Esophagus (tissue), 2 donors: ENCODE results near the gene PRDM15. TPM values are rescaled to one million over a fixed set of nuclear protein-coding genes. Genes with fewer than 3 reads are reported as not detected.

Source experiments
- H3K27ac ChIP-seq, 2 donors: one replicate each; pipeline ENCODE4 v1.5.1; 2013; ENCODE audit warnings: low read depth in 2 of 2, mild to moderate bottlenecking in 2 of 2, inconsistent platforms in 1 of 2, low read length in 1 of 2, moderate library complexity in 1 of 2
- H3K27me3 ChIP-seq, 2 donors: one replicate each; pipeline ENCODE4 v1.6.1; 2013; ENCODE audit warnings: low read length in 2 of 2, control low read depth in 1 of 2, mild to moderate bottlenecking in 1 of 2; ENCODE audit not compliant: insufficient read depth in 2 of 2, control insufficient read depth in 1 of 2
- H3K36me3 ChIP-seq, 2 donors: one replicate each; pipeline ENCODE4 v1.6.1; 2013; ENCODE audit warnings: low read length in 1 of 2; ENCODE audit not compliant: control insufficient read depth in 2 of 2, insufficient read depth in 2 of 2
- H3K4me1 ChIP-seq, 2 donors: one replicate each; pipeline ENCODE4 v1.6.1; 2013; ENCODE audit warnings: low read length in 1 of 2; ENCODE audit not compliant: control insufficient read depth in 2 of 2, insufficient read depth in 2 of 2
- H3K4me3 ChIP-seq, 2 donors: one replicate each; pipeline ENCODE4 v1.5.1; 2013; ENCODE audit warnings: low read length in 2 of 2, mild to moderate bottlenecking in 2 of 2, low read depth in 1 of 2, moderate library complexity in 1 of 2
- H3K9me3 ChIP-seq, 2 donors: one replicate each; pipeline ENCODE4 v1.6.1; 2013; ENCODE audit warnings: mild to moderate bottlenecking in 2 of 2, low read depth in 1 of 2, low read length in 1 of 2, moderate library complexity in 1 of 2; ENCODE audit not compliant: control insufficient read depth in 2 of 2, insufficient read depth in 1 of 2
- WGBS, 2 donors: extraction: QIAGEN DNeasy Blood & Tissue Kit; methylation state at CpG; one replicate each; pipeline ENCODE4 v1.1.7; 2013; 5-methylcytosine and 5-hydroxymethylcytosine counted together
- polyA plus RNA-seq, 2 donors: library from polyadenylated mRNA; stranded (reverse); fragments of 200-250 nt; gene quantifications; one replicate each; pipeline ENCODE4 v1.2.3, GENCODE V29; 2013
- donor health status: healthy with polysubstance abuse.
- donor health status: Bipolar disorder and iron deficiency.

PRDM15 gene
- polyA plus RNA-seq, 2 donors = 2.2 to 4.4 TPM

DNA sequence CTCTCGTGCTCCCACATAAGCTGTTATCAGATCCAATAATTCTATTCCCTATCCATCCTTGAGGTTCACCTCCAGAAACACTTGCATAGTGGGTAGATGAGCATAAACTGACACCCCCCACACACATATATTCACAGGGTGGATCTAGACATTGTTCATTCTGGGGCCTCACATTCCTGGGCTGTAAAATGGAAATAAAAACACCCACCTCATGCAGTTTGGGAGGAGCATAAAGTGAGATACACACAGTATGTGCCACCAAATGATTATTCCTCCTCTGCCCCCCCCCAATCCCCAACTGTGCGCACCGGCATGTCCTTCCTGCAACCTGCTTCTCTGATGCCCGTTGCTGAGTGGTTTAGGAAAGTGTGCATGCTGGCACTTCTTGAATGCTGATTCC lies 17.9 kb downstream of the PRDM15 start:
- no peak overlapping the region for H3K27ac ChIP-seq
- no peak overlapping the region for H3K4me3 ChIP-seq
- peaks cover 7 to 10% of the 10 kb centered on the region in 2 donors for H3K36me3 ChIP-seq
- H3K4me1 ChIP-seq = peaks cover 0 to 2% of the 10 kb centered on the region in 2 donors
- 88 to 90% methylated on average over 4 of the region's 4 CpGs for WGBS, 2 donors
- no peaks in the 10 kb centered on the region for H3K27me3 ChIP-seq
- no peaks in the 10 kb centered on the region for H3K9me3 ChIP-seq

DNA sequence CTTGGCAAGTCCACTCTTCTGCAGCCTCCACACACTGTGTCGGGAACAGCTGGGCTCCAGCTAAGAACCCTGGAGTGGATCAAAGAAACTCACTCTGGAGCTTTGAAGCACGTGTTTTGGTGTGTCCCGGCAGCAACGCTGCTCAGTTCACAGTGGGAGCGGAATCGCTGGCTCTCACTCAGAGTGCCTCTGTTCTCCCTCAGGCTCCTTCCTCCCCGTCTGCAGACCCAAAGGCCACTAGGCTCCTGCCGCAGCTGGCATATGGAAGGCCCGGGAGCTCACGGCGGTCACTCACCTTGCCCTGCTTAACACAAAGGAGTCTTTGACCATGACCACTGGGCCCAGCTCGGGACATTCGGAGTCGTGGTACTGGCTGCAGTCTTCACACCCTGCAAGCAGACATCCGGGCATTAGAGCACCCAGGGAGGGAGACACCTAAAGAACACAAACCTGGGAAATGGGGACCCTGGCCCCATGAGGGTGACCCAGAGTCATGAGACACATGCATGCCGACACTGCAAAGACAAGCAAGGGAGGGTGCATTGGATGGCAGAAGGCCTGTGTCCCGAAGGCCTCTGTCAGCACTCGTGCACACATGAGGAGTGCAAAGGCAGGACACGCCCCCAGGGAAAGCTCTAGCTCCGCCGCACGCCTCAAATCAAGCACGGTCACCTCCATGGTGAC lies 19.7 kb downstream of the PRDM15 start:
- 95% methylated on average over 23 of the region's 23 CpGs for WGBS, 2 donors
- Histone ChIP-seq H3K9me3 (no peaks in the 10 kb centered on the region), H3K36me3 (peaks cover 14 to 18% of the 10 kb centered on the region in 2 donors), H3K4me3 (no peak overlapping the region), H3K27me3 (no peaks in the 10 kb centered on the region), H3K4me1 (no peaks in the 10 kb centered on the region), H3K27ac (no peak overlapping the region)

DNA sequence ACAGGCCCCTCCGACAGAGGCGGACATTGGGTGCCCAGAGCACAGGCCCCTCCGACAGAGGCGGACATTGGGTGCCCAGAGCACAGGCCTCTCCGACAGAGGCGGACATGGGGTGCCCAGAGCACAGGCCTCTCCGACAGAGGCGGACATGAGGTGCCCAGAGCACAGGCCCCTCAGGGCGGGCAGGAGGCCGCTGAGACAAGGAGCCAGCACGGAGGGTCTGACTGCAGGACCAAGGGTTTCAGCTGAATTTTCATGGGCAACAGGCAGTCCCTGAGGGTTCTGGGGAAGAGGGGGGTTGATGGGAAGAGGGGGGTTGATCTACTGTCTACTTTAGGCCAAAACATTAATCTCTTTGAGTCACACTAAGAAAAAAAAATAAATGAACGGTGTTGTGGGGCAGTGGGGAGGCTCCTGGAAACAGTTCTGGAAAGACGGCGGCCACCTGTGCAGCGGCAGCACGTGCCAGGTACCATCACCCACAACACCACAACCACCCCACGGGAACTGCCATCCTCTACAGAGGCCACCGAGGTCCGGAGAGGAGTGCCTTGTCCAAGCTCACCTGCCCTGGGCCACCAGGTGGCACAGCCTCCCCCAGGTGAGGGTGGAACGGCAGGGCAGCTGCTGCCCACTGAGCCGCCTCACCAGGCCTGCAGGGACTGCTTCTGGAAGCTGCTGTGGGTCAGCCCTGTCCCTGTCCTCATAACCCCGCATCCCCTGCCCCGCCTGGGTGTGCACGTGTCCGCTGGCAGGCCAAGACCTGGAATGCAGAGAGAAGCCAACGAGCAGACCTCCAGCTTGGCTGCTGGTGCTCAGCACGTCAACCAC lies 20.5 kb downstream of the PRDM15 start:
- peaks cover 14 to 25% of the 10 kb centered on the region in 2 donors for H3K36me3 ChIP-seq
- no peaks in the 10 kb centered on the region for H3K27me3 ChIP-seq
- 93 to 94% methylated on average over 26 to 27 of the region's 27 CpGs for WGBS, 2 donors

DNA sequence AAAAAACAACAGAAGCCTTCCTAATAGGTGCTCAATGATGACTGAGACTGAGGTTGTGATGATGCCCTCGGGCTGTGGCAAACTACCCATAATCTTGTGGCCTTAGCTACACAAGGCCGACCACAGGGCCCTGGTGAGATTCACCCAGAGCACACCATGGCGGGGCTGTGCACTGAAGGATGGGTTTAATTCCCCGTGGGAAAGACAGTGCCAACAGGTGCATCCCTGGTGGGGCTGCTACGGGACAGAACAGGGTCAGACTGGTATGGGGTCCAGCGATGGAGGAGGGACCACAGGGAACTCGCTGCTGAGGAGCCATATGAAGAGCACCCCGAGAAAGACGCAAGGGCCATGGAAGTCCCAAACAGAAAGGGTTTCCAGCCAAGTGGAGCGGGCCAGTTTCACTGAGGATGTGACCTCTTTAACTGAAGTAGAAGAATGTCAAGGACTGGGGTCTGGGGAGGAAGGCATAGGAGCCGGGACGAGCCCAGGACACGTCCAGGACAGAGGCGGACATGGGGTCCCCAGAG lies 21.3 kb downstream of the PRDM15 start:
- Histone ChIP-seq H3K27ac (no peak overlapping the region), H3K4me1 (no peaks in the 10 kb centered on the region), H3K4me3 (no peak overlapping the region), H3K9me3 (no peaks in the 10 kb centered on the region), H3K27me3 (no peaks in the 10 kb centered on the region), H3K36me3 (peaks cover 14 to 28% of the 10 kb centered on the region in 2 donors)
- 95 to 97% methylated on average over 14 of the region's 14 CpGs for WGBS, 2 donors

More for the DNA sequence above, 20.5 kb downstream of the PRDM15 start:
- Histone ChIP-seq H3K27ac (no peak overlapping the region), H3K4me3 (no peak overlapping the region), H3K9me3 (no peaks in the 10 kb centered on the region), H3K4me1 (no peaks in the 10 kb centered on the region)

DNA sequence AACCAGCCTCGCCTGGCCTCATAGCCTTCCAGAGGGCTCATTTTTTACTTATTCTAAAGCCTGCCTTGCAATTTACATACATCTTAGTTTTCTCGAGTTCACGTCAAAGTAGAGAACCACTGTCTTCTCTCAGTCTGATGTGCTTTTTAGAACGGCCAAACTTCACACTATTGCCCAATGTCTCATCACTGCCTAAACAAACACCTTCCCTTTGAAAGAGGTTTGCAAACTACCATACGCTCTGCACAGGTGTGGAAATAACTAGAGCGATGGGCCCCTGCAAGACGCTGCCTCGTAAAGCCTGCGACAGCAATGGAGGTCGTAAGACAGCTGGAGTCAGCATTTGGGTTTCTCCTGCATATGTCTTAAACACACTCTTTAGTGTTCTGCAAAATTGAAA lies 22.6 kb downstream of the PRDM15 start:
- Histone ChIP-seq H3K9me3 (no peaks in the 10 kb centered on the region), H3K4me1 (no peaks in the 10 kb centered on the region), H3K36me3 (peaks cover 14 to 30% of the 10 kb centered on the region in 2 donors), H3K27me3 (no peaks in the 10 kb centered on the region), H3K4me3 (no peak overlapping the region), H3K27ac (no peak overlapping the region)
- 87 to 95% methylated on average over 10 of the region's 10 CpGs for WGBS, 2 donors

DNA sequence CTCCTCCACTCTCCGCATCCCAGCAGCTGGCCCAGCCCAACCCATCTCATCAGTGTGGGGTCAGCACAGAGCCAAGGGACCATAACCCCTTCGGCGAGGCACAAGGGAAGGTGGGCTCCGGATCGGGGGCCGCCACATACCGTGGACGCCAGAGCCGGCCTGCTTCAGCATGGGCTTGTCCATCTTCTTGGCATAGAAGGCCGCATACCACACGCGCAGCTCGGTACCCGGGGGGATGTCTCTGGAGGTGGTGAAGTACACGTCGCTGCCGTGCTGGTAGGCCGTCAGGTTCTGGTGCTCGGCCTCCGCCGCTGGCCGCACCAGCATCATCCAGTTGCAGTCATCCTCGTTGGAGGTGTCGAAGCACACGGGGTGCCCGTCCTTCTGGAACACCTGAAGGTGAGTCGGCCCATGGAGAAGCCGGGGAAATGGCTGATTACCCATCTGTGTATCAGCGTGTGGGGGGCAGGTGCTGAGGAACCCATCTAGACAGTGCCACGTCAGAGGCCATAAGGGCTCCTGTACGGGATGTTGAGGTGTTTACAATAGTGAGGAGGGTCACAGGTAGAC lies 24.6 kb downstream of the PRDM15 start:
- Histone ChIP-seq H3K27me3 (no peaks in the 10 kb centered on the region), H3K36me3 (peaks cover 14 to 34% of the 10 kb centered on the region in 2 donors), H3K27ac (no peak overlapping the region), H3K4me3 (no peak overlapping the region), H3K4me1 (no peaks in the 10 kb centered on the region), H3K9me3 (no peaks in the 10 kb centered on the region)
- 94 to 96% methylated on average over 31 of the region's 31 CpGs for WGBS, 2 donors

DNA sequence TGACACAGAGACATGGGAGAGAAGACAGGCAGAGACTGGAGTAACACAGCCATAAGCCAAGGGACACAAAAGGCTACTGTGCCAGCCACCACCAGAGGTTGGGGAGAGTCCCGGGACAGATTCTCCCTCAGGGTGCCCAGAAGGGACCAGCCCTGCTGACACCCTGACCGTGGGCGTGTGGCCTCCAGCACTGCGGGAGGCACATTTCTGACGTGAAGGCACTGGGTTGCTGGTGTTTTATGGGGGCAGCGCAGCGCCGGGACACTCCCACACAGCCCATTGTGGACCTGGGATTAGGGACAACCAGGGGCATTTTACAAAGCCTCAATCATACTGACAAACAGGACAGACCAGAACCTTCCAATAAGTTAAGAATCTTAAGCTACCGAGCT lies 26.2 kb downstream of the PRDM15 start:
- H3K9me3 ChIP-seq = no peaks in the 10 kb centered on the region
- no peak overlapping the region for H3K4me3 ChIP-seq
- H3K36me3 ChIP-seq = peaks cover 14 to 28% of the 10 kb centered on the region in 2 donors
- no peak overlapping the region for H3K27ac ChIP-seq
- H3K4me1 ChIP-seq = no peaks in the 10 kb centered on the region
- 85% methylated on average over 9 of the region's 9 CpGs for WGBS, 2 donors
- no peaks in the 10 kb centered on the region for H3K27me3 ChIP-seq

DNA sequence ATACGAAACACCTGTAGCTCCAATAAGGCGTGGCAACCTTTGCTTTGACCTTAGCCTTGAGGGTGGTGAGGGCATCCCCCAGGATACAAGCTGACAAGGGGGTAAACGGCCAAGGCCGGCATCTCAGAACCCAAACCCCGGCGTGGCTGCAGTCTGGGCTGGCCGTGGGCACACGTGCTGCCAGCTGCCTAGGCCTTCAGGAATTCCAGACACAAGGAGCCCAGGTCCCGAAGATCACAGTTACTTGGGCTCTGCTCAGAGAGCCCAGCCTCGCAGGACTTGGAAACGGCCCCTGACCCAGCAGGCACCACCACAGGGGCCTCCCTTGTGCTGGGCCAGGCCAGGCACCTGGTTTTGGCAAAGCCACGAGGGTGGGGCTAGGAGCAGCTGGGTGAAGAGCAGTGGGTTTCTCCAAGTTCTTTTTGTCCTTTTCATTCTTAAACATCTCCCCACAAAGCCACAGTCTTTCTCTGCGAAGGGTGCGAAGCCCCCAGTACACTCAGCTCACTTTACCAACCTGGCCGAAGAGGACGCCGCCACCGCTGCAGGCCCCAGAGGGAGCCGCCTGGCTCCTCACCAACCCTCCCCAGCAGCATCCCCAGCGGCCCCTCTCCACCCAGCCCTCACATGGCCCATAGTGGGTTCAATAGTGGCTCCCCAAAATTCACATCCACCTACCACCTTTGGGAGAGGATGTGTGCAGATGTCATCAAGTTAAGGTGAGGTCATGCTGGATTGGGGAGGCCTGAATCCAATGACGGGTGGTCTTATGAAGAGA lies 26.8 kb downstream of the PRDM15 start:
- Histone ChIP-seq H3K27me3 (no peaks in the 10 kb centered on the region), H3K9me3 (no peaks in the 10 kb centered on the region), H3K4me1 (no peaks in the 10 kb centered on the region), H3K27ac (no peak overlapping the region), H3K36me3 (peaks cover 14 to 28% of the 10 kb centered on the region in 2 donors), H3K4me3 (no peak overlapping the region)
- WGBS, 2 donors = 89 to 90% methylated on average over 21 of the region's 21 CpGs
